Ishikawa (cell line): ENCODE measurements around the gene MACC1.

Source experiments
- CEBPB ChIP-seq: IDR thresholded peaks from 2 replicates; pipeline ENCODE4 v1.6.1; 2012
- CREB1 ChIP-seq: IDR thresholded peaks from 2 replicates; pipeline ENCODE4 v1.6.1; 2012; ENCODE audit warnings: low read depth
- EGR1 ChIP-seq: IDR thresholded peaks from 2 replicates; pipeline ENCODE4 v1.6.1; 2012
- EP300 ChIP-seq: IDR thresholded peaks from 2 replicates; pipeline ENCODE4 v1.6.1; 2012; ENCODE audit warnings: borderline replicate concordance
- FOXM1 ChIP-seq: IDR thresholded peaks from 2 replicates; pipeline ENCODE4 v1.6.1; 2012; ENCODE audit warnings: low read depth, borderline replicate concordance
- MAX ChIP-seq: IDR thresholded peaks from 2 replicates; pipeline ENCODE4 v1.6.1; 2012
- RAD21 ChIP-seq: IDR thresholded peaks from 2 replicates; pipeline ENCODE4 v1.6.1; 2012; ENCODE audit warnings: low read depth
- REST ChIP-seq: IDR thresholded peaks from 2 replicates; pipeline ENCODE4 v1.6.1; 2012; ENCODE audit warnings: low read depth, mild to moderate bottlenecking
- TAF1 ChIP-seq: IDR thresholded peaks from 2 replicates; pipeline ENCODE4 v1.6.1; 2012; ENCODE audit warnings: low read depth, mild to moderate bottlenecking
- TEAD4 ChIP-seq: IDR thresholded peaks from 2 replicates; pipeline ENCODE4 v1.6.1; 2012
- YY1 ChIP-seq: IDR thresholded peaks from 2 replicates; pipeline ENCODE4 v1.6.1; 2012; ENCODE audit warnings: low read depth
- ZBTB7A ChIP-seq: IDR thresholded peaks from 2 replicates; pipeline ENCODE4 v1.6.1; 2012; ENCODE audit warnings: low read depth
- TF ChIP-seq, protein P1 (sequence below): IDR thresholded peaks from 2 replicates; pipeline ENCODE4 v1.6.1; 2012

GRCh38 chr7:20236043-20236442, 18.9 kb upstream of the MACC1 start:
- TF ChIP-seq, protein P1, sequence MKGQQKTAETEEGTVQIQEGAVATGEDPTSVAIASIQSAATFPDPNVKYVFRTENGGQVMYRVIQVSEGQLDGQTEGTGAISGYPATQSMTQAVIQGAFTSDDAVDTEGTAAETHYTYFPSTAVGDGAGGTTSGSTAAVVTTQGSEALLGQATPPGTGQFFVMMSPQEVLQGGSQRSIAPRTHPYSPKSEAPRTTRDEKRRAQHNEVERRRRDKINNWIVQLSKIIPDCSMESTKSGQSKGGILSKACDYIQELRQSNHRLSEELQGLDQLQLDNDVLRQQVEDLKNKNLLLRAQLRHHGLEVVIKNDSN, result no peak
- no peak for TF ChIP-seq EGR1
- no peak for TF ChIP-seq TAF1
- TF ChIP-seq REST, result no peak
- TF ChIP-seq YY1, result no peak
- no peak for TF ChIP-seq MAX
- no peak for TF ChIP-seq FOXM1
- TF ChIP-seq CREB1, result no peak
- TF ChIP-seq RAD21, result no peak
- TF ChIP-seq CEBPB, result no peak
- TF ChIP-seq ZBTB7A, result no peak
- no peak for TF ChIP-seq EP300
- no peak for TF ChIP-seq TEAD4
